Activated CD8-positive, alpha-beta memory T cell treated with anti-CD3 and anti-CD28 coated beads for 36 hours (primary cell): ENCODE measurements around the gene CYRIA. TPM values are rescaled to one million over a fixed set of nuclear protein-coding genes. Genes with fewer than 3 reads are reported as not detected.

Source experiments
- CTCF ChIA-PET: fragments of 350-600 bp; sonication (Branson Sonifier 250); formaldehyde crosslinking; loops from one replicate; lab custom pipeline; 2021; ENCODE audit warnings: antibody characterized with exemption; lab: Charles Lee
- POLR2A ChIA-PET: fragments of 350-600 bp; sonication (Branson Sonifier 250); formaldehyde crosslinking; loops from one replicate; lab custom pipeline; 2021; ENCODE audit warnings: antibody characterized with exemption; lab: Charles Lee
- total RNA-seq, 2 experiments: library from RNA; stranded (reverse); gene quantifications; one replicate each; pipeline ENCODE4 v1.2.3, GENCODE V29; 2021

Gene CYRIA
- total RNA-seq, 2 experiments from 2014 or later, result 0.75 to 0.95 TPM

DNA sequence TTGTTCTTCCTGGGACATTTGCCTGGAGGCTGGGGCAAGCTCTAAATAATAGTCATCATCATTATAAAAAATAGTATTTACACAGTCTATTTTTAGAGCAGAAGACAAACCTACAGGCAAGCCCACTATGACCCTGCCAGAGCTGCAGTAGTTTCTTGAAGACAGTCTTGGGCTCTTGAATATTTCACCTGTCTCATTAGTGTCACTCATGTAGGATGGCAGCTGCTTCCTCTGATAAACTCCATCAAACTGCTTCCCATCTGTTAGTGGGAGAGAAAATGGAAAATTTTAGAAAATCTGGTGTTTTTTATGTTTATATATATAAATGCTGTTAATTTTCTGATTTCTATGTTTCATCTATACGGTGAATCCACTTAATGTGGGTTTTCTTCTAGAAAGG lies 8.5 kb upstream of the CYRIA start:
- CTCF ChIA-PET, result no interaction called here

DNA sequence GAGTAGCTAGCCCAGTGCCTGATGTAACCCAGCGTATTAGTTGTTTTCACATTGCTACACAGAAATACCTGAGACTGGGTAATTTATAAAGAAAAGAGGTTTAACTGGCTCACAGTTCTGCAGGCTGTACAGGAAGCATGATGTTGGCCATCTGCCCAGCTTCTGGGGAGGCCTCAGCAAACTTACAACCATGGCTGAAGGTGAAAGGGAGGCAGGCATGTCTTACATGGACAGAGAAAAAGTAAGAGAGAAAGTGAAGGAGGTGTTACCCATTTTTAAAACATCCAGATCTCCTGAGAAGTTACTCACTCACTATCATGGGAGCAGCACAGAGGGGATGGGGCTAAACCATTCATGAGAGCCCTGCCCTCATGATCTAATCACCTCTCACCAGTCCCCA lies 6.1 kb upstream of the CYRIA start:
- ChIA-PET POLR2A (no interaction called here), CTCF (no interaction called here)

More for the DNA sequence above, 8.5 kb upstream of the CYRIA start:
- POLR2A ChIA-PET, result no interaction called here

DNA sequence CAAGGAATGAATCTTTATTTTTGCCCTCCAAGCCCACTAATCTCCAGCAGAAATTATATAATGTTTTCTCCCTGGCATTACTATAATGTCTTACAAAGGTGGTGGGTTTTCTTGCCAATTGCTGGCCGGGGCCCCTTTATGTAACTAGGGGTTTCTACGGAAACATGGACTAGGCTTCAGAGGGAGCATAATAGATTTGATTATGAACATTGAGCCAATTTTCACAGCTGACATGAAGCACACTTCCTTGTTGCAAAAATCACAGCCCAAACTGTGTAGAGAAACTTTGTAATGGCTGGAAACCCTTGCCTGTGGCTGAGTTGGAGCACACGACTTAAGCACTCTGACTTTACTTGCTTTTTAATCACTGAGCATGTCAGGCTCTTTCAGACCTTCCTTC lies 3.8 kb upstream of the CYRIA start:
- CTCF ChIA-PET, result no interaction called here

DNA sequence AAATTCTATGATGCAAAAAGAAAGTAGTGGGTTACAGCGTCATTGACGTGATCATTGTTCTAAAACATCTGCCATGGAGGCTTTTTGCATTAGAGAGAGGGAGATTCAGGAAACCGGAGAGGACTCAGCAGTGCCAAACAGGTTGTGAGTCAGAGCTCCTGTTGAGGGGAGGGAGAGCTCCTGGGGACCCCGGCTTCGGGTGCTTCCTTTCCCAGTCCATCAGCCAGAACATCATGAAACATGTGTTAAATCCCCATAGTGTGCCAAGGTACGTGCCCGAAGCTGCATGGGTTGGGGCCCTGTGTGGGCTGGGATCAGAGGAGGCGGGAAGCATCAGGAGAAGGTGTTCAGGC lies 791 bp upstream of the CYRIA start:
- ChIA-PET POLR2A (no interaction called here), CTCF (no interaction called here)

More for the DNA sequence above, 3.8 kb upstream of the CYRIA start:
- POLR2A ChIA-PET, result no interaction called here

DNA sequence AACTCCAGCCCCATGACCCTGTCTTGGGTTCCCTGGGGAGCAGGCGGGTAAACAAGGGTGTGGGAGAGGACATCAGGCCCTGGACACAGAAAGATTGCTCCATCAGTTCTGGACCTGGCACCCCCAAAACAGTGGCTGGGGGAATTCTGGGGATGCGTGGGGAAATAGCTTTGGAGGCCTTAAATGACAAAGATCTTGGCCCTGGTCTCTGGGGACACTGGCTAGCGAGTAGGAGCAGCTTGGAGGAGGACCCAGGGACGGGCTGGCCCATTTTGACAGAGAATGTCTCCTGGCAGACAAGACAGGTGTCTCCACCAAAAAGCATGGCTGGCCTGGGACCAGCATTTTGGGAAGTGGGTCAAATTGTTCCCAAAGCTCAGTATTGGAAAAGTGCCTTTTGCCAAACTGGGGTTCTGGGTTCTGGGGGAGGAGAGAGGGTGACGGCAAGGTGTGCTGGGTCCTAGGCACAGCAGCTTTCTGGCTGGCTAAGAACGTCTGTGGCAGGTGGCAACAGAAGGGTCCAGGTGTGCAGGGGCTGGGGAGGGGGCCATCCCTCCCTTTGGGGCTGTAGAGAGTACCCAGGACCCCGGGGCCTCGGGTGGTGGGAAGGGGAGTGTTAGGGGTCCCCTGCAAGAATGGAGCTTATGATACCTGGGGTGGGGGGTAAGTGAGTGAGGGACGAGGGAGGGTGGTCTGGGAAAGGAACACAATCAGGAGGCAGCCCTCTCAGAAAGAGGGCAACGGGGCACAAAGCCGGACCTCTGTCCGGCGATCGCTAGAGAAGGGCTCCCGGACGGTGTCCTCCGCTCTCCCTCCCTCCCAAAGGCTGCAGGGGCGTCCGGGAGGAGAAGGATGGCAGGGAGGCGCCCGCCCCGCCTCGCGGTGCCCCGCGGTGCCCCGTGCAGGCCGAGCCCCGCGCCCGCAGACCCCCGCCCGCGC lies 556 bp downstream of the CYRIA start:
- POLR2A ChIA-PET, result no interaction called here

DNA sequence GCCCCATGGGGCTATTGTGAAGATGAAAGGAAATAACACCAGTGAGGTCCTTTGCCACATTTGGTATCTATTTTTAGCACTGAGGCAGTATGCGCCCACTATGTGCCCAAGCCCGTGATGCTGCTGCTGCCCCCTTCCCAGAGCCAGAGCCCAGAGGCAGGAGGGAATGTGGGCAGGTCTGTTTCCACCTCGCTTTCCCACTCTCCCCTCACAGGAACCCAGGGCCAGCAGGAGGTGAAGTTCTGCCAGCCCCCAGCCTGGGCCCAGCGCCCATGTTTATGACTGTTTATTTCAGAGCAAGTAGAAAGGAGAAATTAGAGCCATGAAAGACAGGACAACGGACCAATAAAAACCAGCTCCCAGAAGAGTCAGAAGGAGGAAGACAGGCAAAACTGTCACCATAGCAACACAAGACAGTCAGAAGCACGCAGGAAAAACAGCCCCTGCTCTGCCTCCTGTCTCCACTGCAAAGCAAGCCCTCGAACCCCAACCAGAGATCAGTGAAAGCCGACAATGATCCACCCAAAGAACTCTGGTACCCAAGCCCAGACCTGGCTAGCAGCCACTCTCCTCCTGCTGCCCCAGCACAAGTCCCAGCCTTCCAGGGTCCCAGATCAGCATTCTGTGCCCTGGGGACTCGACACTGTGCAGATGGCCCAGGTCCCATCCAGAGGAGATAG lies 1.4 kb downstream of the CYRIA start:
- CTCF ChIA-PET, result no interaction called here
- POLR2A ChIA-PET, result interaction anchor here (1.8 kb wide), 1 partner anchor 13 kb away, joined by 4 read pairs; no protein-coding TSS in a partner anchor

More for the DNA sequence above, 556 bp downstream of the CYRIA start:
- CTCF ChIA-PET, result no interaction called here

DNA sequence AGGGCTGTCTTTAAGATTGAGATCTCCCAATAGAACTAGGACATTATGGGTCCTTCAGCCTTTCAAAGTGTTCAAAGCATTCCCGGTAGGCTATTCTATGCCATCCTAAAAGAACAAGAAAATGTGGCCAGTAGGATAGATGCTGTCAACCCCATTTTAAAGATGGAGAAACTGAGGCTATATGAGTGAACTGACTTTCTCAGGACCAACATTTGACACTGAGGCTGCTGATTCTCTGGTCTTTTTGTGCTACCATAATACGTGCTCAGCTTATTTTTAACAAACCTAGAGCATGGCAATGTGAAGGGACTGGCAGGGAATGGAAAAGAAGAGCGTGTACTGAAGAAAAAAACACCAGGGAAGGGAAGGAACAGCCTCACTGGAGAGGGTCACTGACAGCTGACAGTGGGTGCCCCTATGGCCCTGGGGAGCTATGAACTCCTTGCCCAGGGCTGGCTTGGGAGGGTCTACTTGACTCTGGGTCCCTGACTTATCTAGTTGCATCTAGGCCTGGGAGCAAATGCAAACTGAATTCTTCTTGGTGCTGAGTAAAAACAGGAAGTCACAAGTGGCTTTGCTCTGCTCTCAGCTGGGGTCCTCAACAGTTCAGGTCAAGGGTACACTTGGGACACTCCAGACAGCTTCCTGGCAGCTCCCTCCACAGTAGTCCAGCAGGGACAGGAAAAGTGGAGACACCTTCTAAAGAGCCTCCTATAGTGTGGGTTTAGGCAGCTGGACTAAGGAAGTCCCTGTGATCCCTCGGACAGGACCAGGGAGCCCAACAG lies 2.3 kb downstream of the CYRIA start:
- POLR2A ChIA-PET, result interaction anchor here (1.8 kb wide), 1 partner anchor 12 kb away, joined by 4 read pairs; no protein-coding TSS in a partner anchor
- CTCF ChIA-PET, result no interaction called here

DNA sequence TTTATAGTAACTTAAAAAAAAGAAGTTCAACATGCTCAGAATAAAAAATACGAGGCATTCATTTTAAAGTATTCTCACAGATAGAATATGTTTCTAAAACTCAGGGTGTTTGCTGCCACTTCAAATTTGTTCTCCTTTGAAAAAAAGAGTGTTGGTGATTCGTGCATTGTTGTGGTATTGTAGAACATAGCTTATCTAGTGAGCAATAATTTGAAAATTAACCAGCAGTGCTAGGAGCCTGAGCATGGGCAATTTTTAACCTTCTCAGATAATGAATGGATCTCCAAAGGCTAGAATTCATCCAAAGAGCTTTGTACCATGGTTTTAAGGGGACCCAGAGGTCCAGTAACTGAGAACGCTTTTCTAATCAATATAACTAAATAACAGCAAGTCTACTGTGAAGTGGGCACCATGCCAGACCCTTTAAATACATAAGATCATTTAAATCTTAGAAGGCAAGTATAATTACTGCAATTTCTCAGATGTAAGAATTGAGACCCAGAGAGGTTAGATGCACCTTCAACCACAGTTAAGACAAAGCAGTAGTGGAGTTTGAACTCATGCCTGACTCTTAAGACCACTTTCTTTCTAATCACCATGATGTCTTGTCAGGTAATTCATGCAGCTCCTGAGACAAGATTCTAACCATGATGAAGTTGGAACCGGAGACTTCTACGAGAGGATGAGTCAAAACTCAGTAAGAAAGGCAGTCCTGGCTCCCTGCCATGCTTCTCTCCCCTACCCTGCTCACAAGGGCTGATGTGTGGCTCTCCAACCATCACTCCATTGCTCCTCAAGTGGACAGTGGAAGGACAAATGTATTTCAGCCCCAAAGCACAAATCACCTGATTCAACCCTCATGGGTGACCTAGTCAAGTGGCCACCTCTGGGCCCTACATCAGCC lies 3.4 kb downstream of the CYRIA start:
- ChIA-PET POLR2A (interaction anchor here (1.8 kb wide), 1 partner anchor 11 kb away, joined by 4 read pairs; no protein-coding TSS in a partner anchor), CTCF (no interaction called here)

DNA sequence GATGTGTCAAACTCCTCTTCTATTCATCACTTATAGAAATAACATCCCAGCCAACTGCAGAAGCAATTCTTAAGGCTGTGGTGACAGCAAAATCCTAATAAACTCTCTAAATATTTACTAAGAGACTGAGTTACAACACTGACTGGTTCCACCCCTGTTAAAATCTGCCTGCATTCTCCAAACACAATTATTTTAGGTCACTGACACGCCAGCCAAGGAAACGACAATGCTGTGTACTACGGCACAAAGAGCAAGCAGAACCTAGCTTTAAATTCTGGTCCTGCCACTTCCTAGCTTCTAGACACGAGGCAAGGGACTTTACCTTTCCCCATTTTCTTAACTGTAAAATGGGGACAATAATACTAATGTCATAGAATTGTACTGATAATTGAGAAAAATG lies 4.1 kb downstream of the CYRIA start:
- CTCF ChIA-PET, result no interaction called here
- POLR2A ChIA-PET, result no interaction called here

DNA sequence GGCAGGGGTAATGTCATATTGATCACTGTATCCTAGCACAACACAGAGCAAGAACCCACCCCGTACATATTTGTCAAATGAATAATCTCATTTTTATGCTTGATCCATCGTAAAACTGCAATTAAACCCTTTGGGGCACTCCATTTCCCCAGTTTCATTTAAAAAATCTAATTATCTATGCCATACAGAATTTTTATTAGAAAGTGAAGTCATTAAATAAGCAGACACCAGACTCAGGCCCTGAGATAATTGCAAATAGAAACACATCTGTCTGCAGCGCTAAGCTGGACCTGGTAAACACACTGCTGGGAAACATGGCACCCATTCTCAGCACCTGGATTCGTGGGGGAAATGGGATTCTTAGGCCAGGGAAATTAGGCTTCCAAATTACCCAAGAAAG lies 5.1 kb downstream of the CYRIA start:
- POLR2A ChIA-PET, result no interaction called here
- CTCF ChIA-PET, result no interaction called here

DNA sequence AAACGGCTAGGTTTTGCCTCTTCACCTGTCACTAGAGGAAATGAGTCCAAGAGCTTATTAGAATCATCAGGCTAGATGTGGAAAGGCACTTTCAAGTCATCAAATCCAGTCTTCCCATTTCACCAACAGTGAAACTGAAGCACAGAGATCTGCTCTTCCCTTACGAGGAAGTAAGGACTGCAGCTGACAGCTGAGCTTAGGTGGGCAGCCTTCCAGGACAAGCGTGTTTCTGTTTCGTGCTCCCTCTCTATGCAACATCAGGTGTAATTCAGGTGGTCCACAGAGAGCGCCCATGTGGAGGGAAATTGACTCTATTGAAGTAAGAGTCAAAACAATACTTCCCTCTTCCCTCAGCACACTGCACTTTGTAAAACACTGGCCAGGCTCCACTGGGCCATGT lies 5.5 kb downstream of the CYRIA start:
- POLR2A ChIA-PET, result no interaction called here
- CTCF ChIA-PET, result no interaction called here

DNA sequence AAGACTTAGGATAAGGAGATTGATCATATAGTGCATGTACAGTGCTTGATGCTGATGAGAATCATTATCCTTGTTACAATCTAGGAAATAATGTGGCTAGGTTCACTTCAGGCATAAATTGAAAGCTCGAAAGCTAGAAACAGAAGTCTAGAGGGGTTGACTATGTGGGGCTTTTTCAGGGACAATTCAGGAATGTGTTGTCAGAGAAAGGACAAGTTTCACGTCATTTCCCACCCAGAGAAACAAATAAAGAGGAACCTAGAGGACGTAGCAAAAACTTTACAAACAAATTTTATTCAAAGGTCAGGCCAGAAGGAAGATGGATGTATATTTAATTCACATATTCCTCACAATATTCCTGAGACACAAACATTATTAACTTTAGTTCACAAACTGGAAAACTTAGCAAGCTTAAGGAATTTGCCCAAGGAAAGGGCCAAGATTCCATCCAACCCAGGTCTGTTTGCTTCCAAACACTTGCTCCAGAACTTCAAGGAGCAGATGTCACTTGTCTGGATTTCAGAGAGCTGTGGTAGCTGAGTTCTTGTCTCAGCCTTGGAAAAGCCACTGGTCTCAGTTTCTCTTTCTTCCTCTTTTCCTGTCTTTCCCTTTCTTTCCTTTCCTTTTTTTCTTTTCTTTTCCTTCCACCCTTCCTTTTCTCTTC lies 7.4 kb downstream of the CYRIA start:
- POLR2A ChIA-PET, result no interaction called here
- CTCF ChIA-PET, result no interaction called here

DNA sequence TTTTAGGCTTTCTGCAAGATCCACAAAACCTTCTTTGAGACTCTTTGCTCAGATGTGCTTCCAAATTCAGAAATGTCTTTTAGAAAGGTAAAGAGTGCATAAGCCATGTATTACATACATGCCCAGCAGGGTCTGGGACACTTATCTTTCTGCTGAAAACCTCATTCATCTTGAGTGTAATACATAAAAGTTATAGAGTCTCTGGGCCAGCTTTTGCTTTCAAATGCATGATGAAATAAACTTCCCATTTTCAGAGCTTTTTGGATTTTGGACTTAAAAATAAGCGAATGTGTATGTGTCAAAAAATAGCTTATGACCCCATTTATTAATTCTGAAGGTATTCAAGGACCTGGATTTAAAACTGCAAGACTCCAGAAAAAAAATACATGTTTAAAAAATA lies 8.0 kb downstream of the CYRIA start:
- ChIA-PET CTCF (no interaction called here), POLR2A (no interaction called here)

DNA sequence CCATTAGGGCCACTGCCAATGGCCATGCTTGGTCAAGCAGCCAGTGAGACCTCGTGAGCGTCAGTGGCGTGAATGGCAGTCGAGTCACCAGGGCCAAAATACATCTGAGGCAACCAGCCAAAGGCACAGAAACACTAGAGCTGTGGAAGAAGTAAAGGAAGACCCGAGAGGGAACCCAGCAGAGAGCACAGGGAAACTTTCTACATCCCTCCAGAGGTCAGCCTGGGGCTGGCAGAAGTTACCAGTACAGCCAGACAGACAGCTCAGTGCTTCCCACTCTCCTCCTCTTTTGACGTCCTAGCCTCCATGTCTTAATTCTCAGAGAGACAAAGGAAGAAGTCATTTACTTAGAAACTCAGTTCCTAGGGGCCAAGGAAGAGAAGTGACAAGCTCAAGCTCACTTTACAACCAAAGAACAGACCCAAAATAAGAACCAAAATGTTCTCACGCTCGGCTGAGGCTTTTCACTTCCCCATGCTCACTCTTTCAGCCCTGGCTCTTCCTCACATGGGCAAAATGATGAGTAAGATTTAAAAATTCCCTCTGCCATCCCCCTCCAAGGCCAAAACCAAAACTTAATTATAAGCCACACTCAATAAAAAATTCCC lies 8.7 kb downstream of the CYRIA start:
- CTCF ChIA-PET, result no interaction called here
- POLR2A ChIA-PET, result no interaction called here

DNA sequence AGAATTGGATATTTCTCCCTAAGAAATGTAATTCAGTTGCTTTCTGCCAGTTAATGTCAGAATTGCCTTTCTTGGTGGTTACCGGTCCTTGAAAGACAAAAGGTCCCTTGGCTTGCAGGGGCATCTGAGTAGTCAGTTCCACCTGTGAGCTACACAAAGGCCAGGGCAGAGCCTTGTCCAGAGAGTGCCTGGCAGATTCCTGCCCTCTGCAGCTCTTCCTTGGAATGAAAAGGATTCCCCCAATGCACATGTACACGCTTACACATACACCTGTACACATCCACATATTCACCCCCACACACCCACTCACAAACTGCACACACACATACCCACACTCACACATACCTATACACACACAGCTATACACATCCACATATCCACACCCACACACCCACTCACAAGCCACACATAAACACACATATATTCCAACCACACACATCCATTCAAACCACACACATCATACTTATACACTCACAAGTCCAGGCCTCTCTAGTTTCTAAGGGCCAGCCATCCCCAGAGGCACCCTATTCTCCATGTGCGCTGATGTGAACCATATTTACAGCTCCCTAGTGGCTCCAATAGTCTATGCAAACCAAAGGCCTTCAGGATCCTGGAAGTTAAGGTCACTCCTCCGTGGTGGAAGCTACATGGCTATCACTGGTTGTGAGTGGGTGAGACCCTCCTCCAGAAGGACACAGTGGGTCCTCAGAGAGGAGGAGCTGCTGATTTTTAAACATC lies 9.6 kb downstream of the CYRIA start:
- CTCF ChIA-PET, result no interaction called here
- POLR2A ChIA-PET, result no interaction called here

DNA sequence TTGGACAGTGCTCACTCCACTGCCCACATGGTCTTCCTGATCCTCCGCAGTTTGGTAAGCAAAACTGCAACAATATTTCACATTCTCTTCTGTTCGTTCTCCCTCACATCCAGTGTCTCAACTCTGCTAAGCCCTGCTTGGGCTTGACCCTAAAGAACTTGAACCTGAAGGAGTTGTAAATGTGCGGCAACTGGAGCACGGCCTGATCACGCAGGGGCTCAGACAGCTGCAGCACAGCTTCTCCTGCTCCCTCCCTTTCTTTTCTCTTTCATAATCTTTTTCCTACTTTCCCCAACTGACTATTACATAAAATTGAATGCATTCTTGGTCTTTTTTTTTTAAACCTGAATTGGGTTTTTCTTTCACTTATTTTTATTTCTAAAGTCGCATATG lies 10.2 kb downstream of the CYRIA start:
- CTCF ChIA-PET, result no interaction called here
- POLR2A ChIA-PET, result no interaction called here

DNA sequence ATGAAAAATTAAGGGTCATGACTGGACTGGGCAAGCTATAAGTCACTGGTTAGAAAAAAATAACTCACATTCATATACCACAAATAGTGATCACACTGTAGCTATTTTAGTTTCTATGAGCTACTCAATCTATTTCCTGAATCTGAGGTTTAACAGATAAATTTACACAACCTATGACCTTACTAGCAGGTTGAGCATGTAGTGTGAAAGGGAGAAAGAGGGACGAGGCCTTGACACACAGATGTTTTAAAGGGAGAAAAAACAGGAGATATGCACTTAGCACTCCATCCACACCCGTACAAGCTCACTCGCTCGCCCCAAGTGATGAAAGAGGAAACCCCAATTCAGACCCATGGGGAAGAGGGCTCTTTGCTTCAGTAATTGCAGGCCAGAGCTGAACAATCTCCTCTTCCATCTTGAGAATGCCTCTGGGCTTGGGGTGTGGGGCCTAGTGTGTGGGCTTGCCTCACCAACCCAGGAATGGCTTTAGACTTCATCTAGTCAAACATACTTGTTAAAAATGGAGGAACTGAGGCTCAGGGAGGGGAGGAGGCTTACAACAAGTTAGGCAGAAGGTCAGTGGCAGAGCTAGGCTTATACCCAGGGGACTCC lies 10.7 kb downstream of the CYRIA start:
- CTCF ChIA-PET, result no interaction called here
- POLR2A ChIA-PET, result no interaction called here
